Gastroesophageal sphincter (tissue), 4 donors: Measurements from ENCODE around the gene SURF4. TPM values are rescaled to one million over a fixed set of nuclear protein-coding genes. Genes with fewer than 3 reads are reported as not detected.

Source experiments
- ATAC-seq: fragments of 150-250 bp; one replicate; pipeline ENCODE4 v1.9.1; 2016; ENCODE audit warnings: mild to moderate bottlenecking, moderate library complexity
- H3K27ac ChIP-seq, 4 donors: fragments of 200-600 bp; sonication (generic) in 3 of 4; 1 replicate in 3 of 4; 2 replicates in 1 of 4; pipeline ENCODE4 v1.5.1; 2016 to 2019
- H3K27me3 ChIP-seq: fragments of 200-600 bp; sonication (generic); one replicate; pipeline ENCODE4 v1.5.1; 2019
- H3K36me3 ChIP-seq, 2 donors: fragments of 200-600 bp; sonication (generic); one replicate each; pipeline ENCODE4 v1.5.1; 2019; ENCODE audit warnings: control low read depth in 1 of 2
- H3K4me1 ChIP-seq, 3 donors: fragments of 200-600 bp; sonication (generic); 1 replicate in 2 of 3; 2 replicates in 1 of 3; pipeline ENCODE4 v1.5.1; 2016 to 2019; ENCODE audit warnings: control low read depth in 2 of 3
- H3K4me3 ChIP-seq, 2 donors: fragments of 200-600 bp; sonication (generic); one replicate each; pipeline ENCODE4 v1.5.1; 2019; ENCODE audit warnings: mild to moderate bottlenecking in 1 of 2, moderate library complexity in 1 of 2
- H3K9me3 ChIP-seq, 3 donors: fragments of 200-600 bp; sonication (generic); one replicate each; pipeline ENCODE4 v1.5.1; 2017 to 2019; ENCODE audit warnings: control low read depth in 2 of 3
- CTCF ChIP-seq, 4 experiments: fragments of 200-600 bp in 2 of 4; fragments of 450-650 bp in 2 of 4; sonication (generic) in 1 of 4; IDR thresholded peaks; one replicate each; pipeline ENCODE4 v1.5.1; 2017 to 2019; ENCODE audit warnings: antibody characterized with exemption in 4 of 4, mild to moderate bottlenecking in 2 of 4, moderate library complexity in 2 of 4
- EP300 ChIP-seq: sonication (generic); formaldehyde crosslinking; IDR thresholded peaks from one replicate; pipeline ENCODE4 v1.6.1; 2017; ENCODE audit warnings: antibody characterized with exemption, mild to moderate bottlenecking
- POLR2A ChIP-seq, 2 donors: fragments of 450-650 bp; IDR thresholded peaks; one replicate each; pipeline ENCODE4 v1.6.1; 2017; ENCODE audit warnings: antibody characterized with exemption in 2 of 2, mild to moderate bottlenecking in 2 of 2, moderate library complexity in 1 of 2
- POLR2AphosphoS5 ChIP-seq: sonication (generic); formaldehyde crosslinking; IDR thresholded peaks from one replicate; pipeline ENCODE4 v1.6.1; 2017; ENCODE audit warnings: antibody characterized with exemption
- WGBS, 2 donors: methylation state at CpG; one replicate each; pipeline ENCODE4 v1.1.5; 2018; ENCODE audit warnings: low coverage in 1 of 2; 5-methylcytosine and 5-hydroxymethylcytosine counted together
- total RNA-seq, 4 donors: library from RNA; depleted of rRNA; stranded (reverse); fragments of >200 nt; gene quantifications; one replicate each; pipeline ENCODE4 v1.1.0, GENCODE V29; 2016

The SURF4 gene
- total RNA-seq, 4 donors from 2014 or later = 78.1 to 139 (median 108) TPM

- WGBS, 2 donors = no CpG with 5 or more reads among the region's 6 CpGs
- peaks cover 0 to 41% (median 19%) of the 10 kb centered on the region in 3 donors for H3K4me1 ChIP-seq
- H3K27me3 ChIP-seq = no peaks in the 10 kb centered on the region
- H3K4me3 ChIP-seq = no peak overlapping the region
- H3K36me3 ChIP-seq = peaks cover 0 to 73% of the 10 kb centered on the region in 2 donors
- H3K9me3 ChIP-seq = no peaks in the 10 kb centered on the region
- no peak for ATAC-seq
- TF ChIP-seq EP300 = no peak
- TF ChIP-seq CTCF (IDR thresholded peaks at IDR 0.05) = no peak
- TF ChIP-seq POLR2AphosphoS5 = no peak
- no peak for TF ChIP-seq POLR2A (IDR thresholded peaks at IDR 0.05)
- H3K27ac ChIP-seq = peak overlapping the region in 1 of 4 donors; percentile 93
These were observed 30.3 kb downstream of the SURF4 start for GRCh38 chr9:133345596-133345995.

- H3K27ac ChIP-seq = no peak overlapping the region
- no peak for TF ChIP-seq POLR2A (IDR thresholded peaks at IDR 0.05)
- TF ChIP-seq POLR2AphosphoS5 = no peak
- no peak for TF ChIP-seq EP300
- TF ChIP-seq CTCF (IDR thresholded peaks at IDR 0.05) = no peak
- no peaks in the 10 kb centered on the region for H3K9me3 ChIP-seq
- peaks cover 0 to 35% (median 19%) of the 10 kb centered on the region in 3 donors for H3K4me1 ChIP-seq
- no peak for ATAC-seq
- no peaks in the 10 kb centered on the region for H3K27me3 ChIP-seq
- H3K36me3 ChIP-seq = peaks cover 0 to 73% of the 10 kb centered on the region in 2 donors
- H3K4me3 ChIP-seq = no peak overlapping the region
- 100% methylated on average over 1 of the region's 12 CpGs; no CpG with 5 or more reads in 1 of the 2 donors for WGBS, 2 donors
These were observed 30.9 kb downstream of the SURF4 start for GRCh38 chr9:133344979-133345378.

GRCh38 chr9:133344071-133344470 lies 31.8 kb downstream of the SURF4 start:
- Histone ChIP-seq H3K9me3 (no peaks in the 10 kb centered on the region), H3K27me3 (no peaks in the 10 kb centered on the region), H3K4me1 (peaks cover 0 to 26% (median 14%) of the 10 kb centered on the region in 3 donors), H3K27ac (no peak overlapping the region), H3K4me3 (no peak overlapping the region), H3K36me3 (peaks cover 0 to 73% of the 10 kb centered on the region in 2 donors)
- no peak for ATAC-seq
- no peak for TF ChIP-seq POLR2A (IDR thresholded peaks at IDR 0.05)
- no peak for TF ChIP-seq POLR2AphosphoS5
- TF ChIP-seq CTCF (IDR thresholded peaks at IDR 0.05) = no peak
- TF ChIP-seq EP300 = no peak
- no CpG with 5 or more reads among the region's 19 CpGs for WGBS, 2 donors

GRCh38 chr9:133342570-133342969 lies 33.3 kb downstream of the SURF4 start:
- Histone ChIP-seq H3K4me3 (no peak overlapping the region), H3K27me3 (no peaks in the 10 kb centered on the region), H3K9me3 (no peaks in the 10 kb centered on the region), H3K4me1 (peaks cover 0 to 20% (median 10%) of the 10 kb centered on the region in 3 donors), H3K27ac (peak overlapping the region in 1 of 4 donors; percentile 37), H3K36me3 (peaks cover 0 to 82% of the 10 kb centered on the region in 2 donors)
- TF ChIP-seq POLR2AphosphoS5 (no peak), CTCF (IDR thresholded peaks at IDR 0.05) (no peak), POLR2A (IDR thresholded peaks at IDR 0.05) (no peak), EP300 (no peak)
- ATAC-seq = no peak
- WGBS, 2 donors = 66% methylated on average over 3 of the region's 11 CpGs; no CpG with 5 or more reads in 1 of the 2 donors

- no peak for ATAC-seq
- Histone ChIP-seq H3K4me1 (peaks cover 0 to 16% (median 10%) of the 10 kb centered on the region in 3 donors), H3K27ac (peak overlapping the region in 2 of 4 donors; percentile 4 to 37), H3K27me3 (no peaks in the 10 kb centered on the region), H3K36me3 (peaks cover 0 to 82% of the 10 kb centered on the region in 2 donors), H3K9me3 (no peaks in the 10 kb centered on the region), H3K4me3 (no peak overlapping the region)
- TF ChIP-seq POLR2A (IDR thresholded peaks at IDR 0.05) (no peak), POLR2AphosphoS5 (no peak), CTCF (IDR thresholded peaks at IDR 0.05) (no peak), EP300 (no peak)
- no CpG with 5 or more reads among the region's 12 CpGs for WGBS, 2 donors
These were observed 33.8 kb downstream of the SURF4 start for GRCh38 chr9:133342069-133342406.
